ENCODE results near the gene MPHOSPH9.

The MPHOSPH9 gene

DNA sequence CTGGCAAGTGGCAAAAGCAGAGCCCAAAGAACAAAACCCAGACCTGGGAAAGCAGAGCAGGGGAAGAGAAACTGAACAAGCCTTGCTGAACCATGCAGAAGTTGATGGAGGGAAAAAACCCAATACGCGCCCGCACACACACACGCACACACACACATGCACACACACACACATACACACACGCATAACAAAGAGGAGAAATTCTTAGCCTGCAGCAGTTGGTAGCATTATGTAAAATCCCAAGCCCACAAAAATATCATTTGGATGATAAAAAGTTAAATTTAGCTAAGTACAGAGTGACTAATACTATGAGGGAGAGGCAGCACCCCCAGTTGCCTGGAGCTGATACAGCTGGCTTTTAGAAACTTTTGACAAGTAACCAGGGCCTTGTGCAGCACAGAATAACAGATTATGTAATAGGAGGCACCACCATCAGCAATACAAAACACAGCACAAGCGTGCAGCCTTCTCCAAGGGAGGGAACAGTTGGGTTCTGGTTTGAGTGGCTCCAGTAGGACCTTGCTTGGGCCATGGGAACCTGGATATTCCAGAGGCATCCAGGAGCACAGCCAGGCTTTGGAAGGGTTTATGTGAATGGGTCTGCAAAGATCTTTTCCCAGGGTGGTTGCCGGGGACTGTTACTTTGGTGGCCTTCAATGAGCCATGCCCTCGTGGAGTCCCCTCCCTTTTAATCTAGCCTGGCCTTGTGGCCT lies 117.4 kb downstream of the MPHOSPH9 start:
- WGBS (ENCODE audit: extremely low coverage, insufficient coverage, insufficient read length): no CpG with 5 or more reads among the region's 8 CpGs
- no peaks in the 10 kb centered on the region for H3K4me1 ChIP-seq (ENCODE audit: control insufficient read depth in 1 of 2, insufficient read depth in 2 of 2, low read length in 2 of 2)

DNA sequence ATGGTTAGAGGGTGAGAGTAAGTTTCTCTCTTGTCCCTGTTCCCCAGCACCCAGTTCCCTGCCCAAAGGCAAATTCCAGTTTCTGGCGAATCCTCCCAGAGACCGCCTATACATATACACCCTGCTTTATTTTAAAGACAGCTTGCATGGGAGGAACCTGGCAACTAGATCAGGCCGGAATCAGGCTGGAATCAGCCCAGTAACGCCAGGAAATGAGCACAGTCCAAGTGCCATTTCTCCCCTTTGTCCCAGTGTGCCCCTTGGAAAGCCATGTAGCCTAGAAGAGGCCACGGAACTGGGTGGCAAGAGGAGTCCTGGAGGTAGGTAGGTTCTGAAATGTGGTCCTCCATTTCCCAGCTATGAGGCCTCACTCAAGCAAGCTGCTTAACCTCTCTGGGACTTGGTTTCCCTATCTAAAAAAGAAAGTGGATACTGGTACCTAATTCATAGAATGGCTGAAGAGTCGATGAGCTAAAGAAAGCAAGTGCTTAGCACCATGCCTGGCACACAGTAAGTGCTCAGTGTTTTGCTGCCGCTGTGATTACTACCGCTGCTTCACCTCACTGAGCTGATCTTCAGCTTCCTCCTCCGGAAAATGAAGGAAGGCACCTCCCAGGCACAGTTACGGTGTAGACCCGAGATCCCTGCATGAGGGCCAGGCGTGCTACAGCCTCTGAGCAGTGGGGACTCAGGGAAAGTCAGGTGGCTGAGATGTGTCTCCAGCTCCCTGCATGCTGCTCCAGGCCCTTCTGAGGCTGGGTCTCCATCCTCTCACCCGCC lies 118.4 kb downstream of the MPHOSPH9 start:
- H4K91ac ChIP-seq (ENCODE audit: low read depth, low read length): no peak overlapping the region
- H3K9me3 ChIP-seq (ENCODE audit: insufficient read depth, low read depth, low read length): peaks cover 2% of the 10 kb centered on the region
- no peak overlapping the region for H3K9ac ChIP-seq (ENCODE audit: low read length)
- no peaks in the 10 kb centered on the region for H3K27me3 ChIP-seq (ENCODE audit: insufficient read depth, low read length)
- H2AK5ac ChIP-seq (ENCODE audit: low read length): no peak overlapping the region
- no peaks in the 10 kb centered on the region for H3K36me3 ChIP-seq (ENCODE audit: control insufficient read depth in 1 of 2, insufficient read depth in 2 of 2, low read length in 2 of 2)
- H2AFZ ChIP-seq (ENCODE audit: insufficient read depth, low read length, poor library complexity): no peak overlapping the region
- H4K8ac ChIP-seq (ENCODE audit: low read depth, low read length): no peak overlapping the region
- no peak overlapping the region for H3K27ac ChIP-seq (ENCODE audit: low read depth, low read length)
- H3K4me3 ChIP-seq (ENCODE audit: low read depth, low read length): no peak overlapping the region
- H4K12ac ChIP-seq (ENCODE audit: low read depth, low read length): no peak overlapping the region
- H3K79me1 ChIP-seq (ENCODE audit: low read length): no peaks in the 10 kb centered on the region
- no peak overlapping the region for H3K23ac ChIP-seq (ENCODE audit: low read length)
- H3K4me1 ChIP-seq (ENCODE audit: control insufficient read depth in 1 of 2, insufficient read depth in 2 of 2, low read length in 2 of 2): no peaks in the 10 kb centered on the region
- DNase-seq: no peak
- no peak overlapping the region for H3K18ac ChIP-seq (ENCODE audit: low read length)
- H2BK12ac ChIP-seq (ENCODE audit: low read length): no peak overlapping the region
- no peak overlapping the region for H2BK120ac ChIP-seq (ENCODE audit: insufficient read depth, low read length, poor library complexity)
- no peak overlapping the region for H3K14ac ChIP-seq (ENCODE audit: low read length)
- WGBS (ENCODE audit: extremely low coverage, insufficient coverage, insufficient read length): no CpG with 5 or more reads among the region's 13 CpGs
- no peaks in the 10 kb centered on the region for H3K79me2 ChIP-seq (ENCODE audit: control insufficient read depth, insufficient read depth, low read length, poor library complexity)
- H3K4me2 ChIP-seq (ENCODE audit: low read length): no peak overlapping the region
- H2BK5ac ChIP-seq (ENCODE audit: low read depth, low read length, poor library complexity): no peak overlapping the region
- H3K4ac ChIP-seq (ENCODE audit: low read depth, low read length): no peak overlapping the region

More for the DNA sequence above, 117.4 kb downstream of the MPHOSPH9 start:
- no peak overlapping the region for H4K12ac ChIP-seq (ENCODE audit: low read depth, low read length)
- H2AK5ac ChIP-seq (ENCODE audit: low read length): no peak overlapping the region
- no peak overlapping the region for H2AFZ ChIP-seq (ENCODE audit: insufficient read depth, low read length, poor library complexity)
- H3K79me2 ChIP-seq (ENCODE audit: control insufficient read depth, insufficient read depth, low read length, poor library complexity): no peaks in the 10 kb centered on the region
- H4K8ac ChIP-seq (ENCODE audit: low read depth, low read length): no peak overlapping the region
- no peak overlapping the region for H4K91ac ChIP-seq (ENCODE audit: low read depth, low read length)
- no peak overlapping the region for H3K4me2 ChIP-seq (ENCODE audit: low read length)
- H3K4me3 ChIP-seq (ENCODE audit: low read depth, low read length): no peak overlapping the region
- H3K27me3 ChIP-seq (ENCODE audit: insufficient read depth, low read length): no peaks in the 10 kb centered on the region
- H3K9me3 ChIP-seq (ENCODE audit: insufficient read depth, low read depth, low read length): peaks cover 2% of the 10 kb centered on the region
- no peak overlapping the region for H3K4ac ChIP-seq (ENCODE audit: low read depth, low read length)
- H3K14ac ChIP-seq (ENCODE audit: low read length): no peak overlapping the region
- no peak overlapping the region for H2BK12ac ChIP-seq (ENCODE audit: low read length)
- no peak overlapping the region for H3K9ac ChIP-seq (ENCODE audit: low read length)
- H3K27ac ChIP-seq (ENCODE audit: low read depth, low read length): no peak overlapping the region
- H3K23ac ChIP-seq (ENCODE audit: low read length): no peak overlapping the region
- no peak overlapping the region for H3K18ac ChIP-seq (ENCODE audit: low read length)
- no peak overlapping the region for H2BK5ac ChIP-seq (ENCODE audit: low read depth, low read length, poor library complexity)
- no peaks in the 10 kb centered on the region for H3K36me3 ChIP-seq (ENCODE audit: control insufficient read depth in 1 of 2, insufficient read depth in 2 of 2, low read length in 2 of 2)
- no peak for DNase-seq
- no peak overlapping the region for H2BK120ac ChIP-seq (ENCODE audit: insufficient read depth, low read length, poor library complexity)
- no peaks in the 10 kb centered on the region for H3K79me1 ChIP-seq (ENCODE audit: low read length)

DNA sequence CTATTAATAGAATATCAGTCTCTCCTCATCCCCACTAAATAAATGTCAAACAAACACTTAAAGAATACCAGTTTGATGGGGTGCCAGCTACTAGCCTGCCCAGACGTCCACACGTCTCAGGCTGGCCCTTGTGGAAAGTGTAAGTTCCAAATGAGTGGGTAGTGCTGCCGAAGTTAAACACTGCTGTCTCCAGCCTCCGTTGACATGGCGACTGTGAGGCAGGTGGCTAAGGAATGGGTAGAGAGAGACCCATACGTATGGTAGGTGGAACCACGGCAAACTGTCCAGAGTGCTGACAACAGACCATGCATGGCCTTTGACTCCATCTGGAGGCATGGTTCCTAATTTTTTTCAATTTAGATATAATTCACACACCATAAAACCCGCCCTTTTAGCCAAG lies 119.9 kb downstream of the MPHOSPH9 start:
- no peak overlapping the region for H3K9ac ChIP-seq (ENCODE audit: low read length)
- no peak overlapping the region for H2BK5ac ChIP-seq (ENCODE audit: low read depth, low read length, poor library complexity)
- H3K23ac ChIP-seq (ENCODE audit: low read length): no peak overlapping the region
- H3K79me1 ChIP-seq (ENCODE audit: low read length): no peaks in the 10 kb centered on the region
- H3K4ac ChIP-seq (ENCODE audit: low read depth, low read length): no peak overlapping the region
- H3K9me3 ChIP-seq (ENCODE audit: insufficient read depth, low read depth, low read length): peaks cover 2% of the 10 kb centered on the region
- H2AK5ac ChIP-seq (ENCODE audit: low read length): no peak overlapping the region
- H3K79me2 ChIP-seq (ENCODE audit: control insufficient read depth, insufficient read depth, low read length, poor library complexity): no peaks in the 10 kb centered on the region
- H3K4me3 ChIP-seq (ENCODE audit: low read depth, low read length): no peak overlapping the region
- H3K4me2 ChIP-seq (ENCODE audit: low read length): no peak overlapping the region
- H3K36me3 ChIP-seq (ENCODE audit: control insufficient read depth in 1 of 2, insufficient read depth in 2 of 2, low read length in 2 of 2): no peaks in the 10 kb centered on the region
- DNase-seq: no peak
- WGBS (ENCODE audit: extremely low coverage, insufficient coverage, insufficient read length): no CpG with 5 or more reads among the region's 8 CpGs
- no peak overlapping the region for H3K27ac ChIP-seq (ENCODE audit: low read depth, low read length)
- H3K14ac ChIP-seq (ENCODE audit: low read length): no peak overlapping the region
- no peaks in the 10 kb centered on the region for H3K4me1 ChIP-seq (ENCODE audit: control insufficient read depth in 1 of 2, insufficient read depth in 2 of 2, low read length in 2 of 2)
- H4K91ac ChIP-seq (ENCODE audit: low read depth, low read length): no peak overlapping the region
- H4K8ac ChIP-seq (ENCODE audit: low read depth, low read length): no peak overlapping the region
- no peak overlapping the region for H3K18ac ChIP-seq (ENCODE audit: low read length)
- H3K27me3 ChIP-seq (ENCODE audit: insufficient read depth, low read length): no peaks in the 10 kb centered on the region
- H2AFZ ChIP-seq (ENCODE audit: insufficient read depth, low read length, poor library complexity): no peak overlapping the region
- H4K12ac ChIP-seq (ENCODE audit: low read depth, low read length): no peak overlapping the region
- no peak overlapping the region for H2BK120ac ChIP-seq (ENCODE audit: insufficient read depth, low read length, poor library complexity)
- no peak overlapping the region for H2BK12ac ChIP-seq (ENCODE audit: low read length)

DNA sequence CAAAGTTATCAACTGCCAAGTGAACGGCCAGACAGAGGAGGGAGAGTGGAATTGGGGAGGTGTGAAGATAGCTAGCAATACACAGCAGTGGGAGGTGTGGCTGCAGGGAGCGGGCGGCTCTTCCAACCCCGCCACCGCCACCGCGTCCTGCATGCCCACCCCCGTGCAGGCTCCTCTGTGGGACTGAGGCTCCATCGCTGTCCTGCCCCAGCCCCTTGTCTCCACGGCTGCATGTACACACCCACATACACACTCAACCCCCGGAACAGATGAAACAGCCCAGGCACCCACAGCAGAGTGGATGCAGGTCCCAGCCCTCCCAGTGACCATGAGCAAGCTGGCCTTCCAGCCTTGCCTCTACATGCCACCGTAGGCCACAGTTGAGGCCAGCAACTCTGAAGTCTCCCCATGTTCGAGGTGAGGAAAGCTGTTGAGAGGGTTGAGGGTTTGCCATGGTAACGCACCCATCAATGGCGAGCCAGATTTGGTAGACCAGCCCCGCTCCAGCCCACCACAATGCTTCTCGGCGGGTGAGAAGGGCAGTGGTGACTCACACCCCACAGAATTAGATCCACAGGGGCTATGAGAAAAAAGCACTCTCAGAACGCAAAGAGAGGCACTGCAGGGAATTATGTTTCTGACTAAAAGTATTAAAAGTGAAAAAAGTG lies 121.3 kb downstream of the MPHOSPH9 start:
- no peak overlapping the region for H3K4me2 ChIP-seq (ENCODE audit: low read length)
- no CpG with 5 or more reads among the region's 19 CpGs for WGBS (ENCODE audit: extremely low coverage, insufficient coverage, insufficient read length)
- H3K23ac ChIP-seq (ENCODE audit: low read length): no peak overlapping the region
- no peaks in the 10 kb centered on the region for H3K9me3 ChIP-seq (ENCODE audit: insufficient read depth, low read depth, low read length)
- H3K14ac ChIP-seq (ENCODE audit: low read length): no peak overlapping the region
- no peak overlapping the region for H2AFZ ChIP-seq (ENCODE audit: insufficient read depth, low read length, poor library complexity)
- no peak overlapping the region for H2BK12ac ChIP-seq (ENCODE audit: low read length)
- H4K8ac ChIP-seq (ENCODE audit: low read depth, low read length): no peak overlapping the region
- H3K27me3 ChIP-seq (ENCODE audit: insufficient read depth, low read length): no peaks in the 10 kb centered on the region
- no peak overlapping the region for H3K4me3 ChIP-seq (ENCODE audit: low read depth, low read length)
- H3K79me1 ChIP-seq (ENCODE audit: low read length): no peaks in the 10 kb centered on the region
- no peak overlapping the region for H2BK120ac ChIP-seq (ENCODE audit: insufficient read depth, low read length, poor library complexity)
- no peak overlapping the region for H2AK5ac ChIP-seq (ENCODE audit: low read length)
- no peak overlapping the region for H3K18ac ChIP-seq (ENCODE audit: low read length)
- no peaks in the 10 kb centered on the region for H3K36me3 ChIP-seq (ENCODE audit: control insufficient read depth in 1 of 2, insufficient read depth in 2 of 2, low read length in 2 of 2)
- H3K4ac ChIP-seq (ENCODE audit: low read depth, low read length): no peak overlapping the region
- H4K12ac ChIP-seq (ENCODE audit: low read depth, low read length): no peak overlapping the region
- no peaks in the 10 kb centered on the region for H3K79me2 ChIP-seq (ENCODE audit: control insufficient read depth, insufficient read depth, low read length, poor library complexity)
- H3K9ac ChIP-seq (ENCODE audit: low read length): peak overlapping the region; percentile 1
- H3K4me1 ChIP-seq (ENCODE audit: control insufficient read depth in 1 of 2, insufficient read depth in 2 of 2, low read length in 2 of 2): peaks cover 6% of the 10 kb centered on the region in 2 experiments
- no peak for DNase-seq
- no peak overlapping the region for H3K27ac ChIP-seq (ENCODE audit: low read depth, low read length)
- no peak overlapping the region for H4K91ac ChIP-seq (ENCODE audit: low read depth, low read length)
- no peak overlapping the region for H2BK5ac ChIP-seq (ENCODE audit: low read depth, low read length, poor library complexity)
